HL-60 (cell line): ENCODE data around the gene PPFIBP2.

Experiments used
- POLR2AphosphoS5 ChIP-seq: IDR thresholded peaks from 2 replicates; pipeline ENCODE4 v1.6.1; 2012; ENCODE audit warnings: low read depth
- SPI1 ChIP-seq: IDR thresholded peaks from 2 replicates; pipeline ENCODE4 v1.6.1; 2012; ENCODE audit warnings: low read depth, mild to moderate bottlenecking, borderline replicate concordance
- TF ChIP-seq, protein P1 (sequence below): IDR thresholded peaks from one replicate; pipeline ENCODE4 v1.5.1; 2011; ENCODE audit warnings: low read length, control low read depth, inconsistent platforms; ENCODE audit not compliant: insufficient read depth

DNA sequence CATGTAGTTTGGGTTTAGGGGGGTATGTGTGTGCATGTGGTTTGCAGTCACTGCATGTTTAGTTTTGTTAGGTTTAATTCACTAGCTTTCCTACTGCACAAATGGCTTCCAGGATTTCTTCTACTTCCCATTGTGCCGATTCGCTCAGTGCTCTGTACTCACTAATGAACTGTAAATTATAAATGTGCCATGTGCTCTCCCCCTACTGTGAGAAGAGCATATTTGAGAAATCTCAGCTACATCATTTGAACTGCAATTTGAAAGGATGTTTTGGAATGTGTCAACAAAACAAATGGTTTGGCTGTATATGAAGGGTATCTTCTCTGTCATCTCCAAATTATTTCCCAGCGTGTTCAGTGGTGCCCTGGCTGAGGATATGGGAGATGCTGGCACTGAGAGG, 131.4 kb downstream of the PPFIBP2 start:
- TF ChIP-seq, protein P1, sequence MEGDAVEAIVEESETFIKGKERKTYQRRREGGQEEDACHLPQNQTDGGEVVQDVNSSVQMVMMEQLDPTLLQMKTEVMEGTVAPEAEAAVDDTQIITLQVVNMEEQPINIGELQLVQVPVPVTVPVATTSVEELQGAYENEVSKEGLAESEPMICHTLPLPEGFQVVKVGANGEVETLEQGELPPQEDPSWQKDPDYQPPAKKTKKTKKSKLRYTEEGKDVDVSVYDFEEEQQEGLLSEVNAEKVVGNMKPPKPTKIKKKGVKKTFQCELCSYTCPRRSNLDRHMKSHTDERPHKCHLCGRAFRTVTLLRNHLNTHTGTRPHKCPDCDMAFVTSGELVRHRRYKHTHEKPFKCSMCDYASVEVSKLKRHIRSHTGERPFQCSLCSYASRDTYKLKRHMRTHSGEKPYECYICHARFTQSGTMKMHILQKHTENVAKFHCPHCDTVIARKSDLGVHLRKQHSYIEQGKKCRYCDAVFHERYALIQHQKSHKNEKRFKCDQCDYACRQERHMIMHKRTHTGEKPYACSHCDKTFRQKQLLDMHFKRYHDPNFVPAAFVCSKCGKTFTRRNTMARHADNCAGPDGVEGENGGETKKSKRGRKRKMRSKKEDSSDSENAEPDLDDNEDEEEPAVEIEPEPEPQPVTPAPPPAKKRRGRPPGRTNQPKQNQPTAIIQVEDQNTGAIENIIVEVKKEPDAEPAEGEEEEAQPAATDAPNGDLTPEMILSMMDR: no peak
- TF ChIP-seq SPI1 (no peak), POLR2AphosphoS5 (no peak)
